Measurements from ENCODE around the gene KIAA0825.

KIAA0825 gene

GRCh38 chr5:94503677-94504076 is 114.7 kb downstream of the KIAA0825 start:
- ATAC-seq: no peak
- DNase-seq: no peak

GRCh38 chr5:94501365-94501764 is 117.0 kb downstream of the KIAA0825 start:
- DNase-seq (no peak), ATAC-seq (no peak)

GRCh38 chr5:94499806-94500205 is 118.6 kb downstream of the KIAA0825 start:
- DNase-seq (no peak), ATAC-seq (no peak)

- DNase-seq: no peak
- ATAC-seq: no peak
Measured at GRCh38 chr5:94498199-94498598, 120.2 kb downstream of the KIAA0825 start.

GRCh38 chr5:94485067-94485466 is 133.3 kb downstream of the KIAA0825 start:
- DNase-seq: no peak

GRCh38 chr5:94481059-94481458 is 137.3 kb downstream of the KIAA0825 start:
- no peak for ATAC-seq
- no peak for DNase-seq

More at GRCh38 chr5:94485067-94485466, 133.3 kb downstream of the KIAA0825 start:
- ATAC-seq: no peak

GRCh38 chr5:94480486-94480885 is 137.9 kb downstream of the KIAA0825 start:
- ATAC-seq (no peak), DNase-seq (no peak)

GRCh38 chr5:94473936-94474335 is 144.5 kb downstream of the KIAA0825 start:
- ATAC-seq (no peak), DNase-seq (no peak)

- no peak for ATAC-seq
- DNase-seq: no peak
Measured at GRCh38 chr5:94471521-94471920, 146.9 kb downstream of the KIAA0825 start.

GRCh38 chr5:94470802-94471201 is 147.6 kb downstream of the KIAA0825 start:
- DNase-seq: no peak
- no peak for ATAC-seq

GRCh38 chr5:94469894-94470329 is 148.5 kb downstream of the KIAA0825 start:
- DNase-seq (no peak), ATAC-seq (no peak)

- ATAC-seq: no peak
Measured at GRCh38 chr5:94467954-94468930, 150.2 kb downstream of the KIAA0825 start.

GRCh38 chr5:94467346-94467953 is 151.0 kb downstream of the KIAA0825 start:
- no peak for ATAC-seq

More at GRCh38 chr5:94467954-94468930, 150.2 kb downstream of the KIAA0825 start:
- DNase-seq: no peak

GRCh38 chr5:94463739-94464138 is 154.7 kb downstream of the KIAA0825 start:
- DNase-seq (no peak), ATAC-seq (no peak)

More at GRCh38 chr5:94467346-94467953, 151.0 kb downstream of the KIAA0825 start:
- no peak for DNase-seq

GRCh38 chr5:94461131-94461530 is 157.3 kb downstream of the KIAA0825 start:
- no peak for DNase-seq
- ATAC-seq: no peak

- ATAC-seq (no peak), DNase-seq (no peak)
Measured at GRCh38 chr5:94459915-94460314, 158.5 kb downstream of the KIAA0825 start.

- ATAC-seq (no peak), DNase-seq (no peak)
Measured at GRCh38 chr5:94457788-94458187, 160.6 kb downstream of the KIAA0825 start.

- no peak for DNase-seq
- ATAC-seq: no peak
Measured at GRCh38 chr5:94445726-94446125, 172.7 kb downstream of the KIAA0825 start.

- ATAC-seq (no peak), DNase-seq (no peak)
Measured at GRCh38 chr5:94442991-94443390, 175.4 kb downstream of the KIAA0825 start.

GRCh38 chr5:94442076-94442475 is 176.3 kb downstream of the KIAA0825 start:
- ATAC-seq (no peak), DNase-seq (no peak)

- DNase-seq (no peak), ATAC-seq (no peak)
Measured at GRCh38 chr5:94440015-94440414, 178.4 kb downstream of the KIAA0825 start.

GRCh38 chr5:94433397-94434163 is 184.8 kb downstream of the KIAA0825 start:
- DNase-seq: no peak
- ATAC-seq: no peak
